Measurements from ENCODE around the gene PLA2G4F.
A peak's percentile ranks its signal among the peaks of the same experiment; 100 is the strongest.

Gene PLA2G4F

GRCh38 chr15:42163291-42163690 lies 6.9 kb upstream of the PLA2G4F start:
- no peak for DNase-seq

DNA sequence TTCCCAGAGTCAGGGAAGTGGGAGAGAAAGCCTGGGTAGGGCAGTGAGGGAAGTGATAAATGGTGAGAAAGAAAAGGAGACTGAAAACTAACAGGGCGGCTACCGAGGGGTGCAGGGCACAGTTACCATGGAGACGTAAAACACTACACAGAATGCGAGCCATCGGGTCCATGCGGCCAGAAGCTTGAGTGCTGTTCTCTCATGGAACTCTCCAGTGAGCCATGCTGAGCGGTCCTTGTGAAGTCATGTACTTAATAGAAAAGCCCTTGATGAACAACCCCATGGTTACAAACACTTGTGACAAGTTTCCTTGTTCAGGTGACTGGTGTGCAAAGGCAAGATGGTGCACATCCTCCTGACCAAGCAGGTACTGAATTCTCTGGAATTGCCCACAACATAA lies 3.7 kb upstream of the PLA2G4F start:
- no peak for DNase-seq

GRCh38 chr15:42159381-42160015 lies 3.1 kb upstream of the PLA2G4F start:
- DNase-seq, result no peak

- no peak for DNase-seq
These were observed 2.5 kb upstream of the PLA2G4F start for GRCh38 chr15:42158941-42159340.

DNA sequence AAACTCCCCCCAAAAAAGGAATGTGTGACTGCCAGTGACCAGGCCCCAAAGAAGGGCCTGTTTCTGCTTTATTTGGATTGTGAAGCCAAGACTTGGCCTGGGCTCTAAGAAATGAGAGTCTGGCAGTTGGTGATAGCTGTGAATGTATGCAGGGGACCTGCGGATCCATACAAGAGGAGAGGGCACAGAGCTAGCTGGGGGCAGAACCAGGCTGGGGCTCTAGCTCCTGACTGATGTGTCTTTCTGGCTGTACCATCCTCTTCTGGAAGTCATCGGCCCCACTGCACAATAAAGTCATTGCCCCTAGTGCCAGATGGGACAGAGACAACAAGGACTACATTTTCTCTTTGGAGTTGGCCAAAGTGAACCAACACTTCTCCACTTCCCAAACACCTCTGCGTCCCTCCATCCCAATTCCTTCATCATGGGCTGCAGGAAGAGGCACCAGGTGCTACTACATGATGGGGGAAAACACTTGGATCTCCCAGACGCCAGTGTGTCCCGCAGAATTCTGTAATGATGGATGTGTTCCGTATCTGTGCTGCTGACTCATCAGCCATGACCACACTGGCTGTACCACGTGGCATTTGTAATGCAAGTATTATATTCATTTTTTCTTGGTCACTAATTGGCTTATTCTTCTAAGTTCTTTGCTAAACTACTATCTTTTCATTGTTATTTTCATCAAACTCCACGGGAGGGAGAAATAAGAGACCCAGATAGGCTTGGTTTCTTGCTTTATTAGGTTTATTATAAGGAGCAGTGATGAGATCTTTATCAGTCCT lies 1.7 kb upstream of the PLA2G4F start:
- DNase-seq, result peak; percentile 46

- no peak for DNase-seq
These were observed 945 bp upstream of the PLA2G4F start for GRCh38 chr15:42157381-42157780.

- no peak for DNase-seq
These were observed 742 bp downstream of the PLA2G4F start for GRCh38 chr15:42155546-42156242.

GRCh38 chr15:42154956-42155355 lies 1.5 kb downstream of the PLA2G4F start:
- no peak for DNase-seq

DNA sequence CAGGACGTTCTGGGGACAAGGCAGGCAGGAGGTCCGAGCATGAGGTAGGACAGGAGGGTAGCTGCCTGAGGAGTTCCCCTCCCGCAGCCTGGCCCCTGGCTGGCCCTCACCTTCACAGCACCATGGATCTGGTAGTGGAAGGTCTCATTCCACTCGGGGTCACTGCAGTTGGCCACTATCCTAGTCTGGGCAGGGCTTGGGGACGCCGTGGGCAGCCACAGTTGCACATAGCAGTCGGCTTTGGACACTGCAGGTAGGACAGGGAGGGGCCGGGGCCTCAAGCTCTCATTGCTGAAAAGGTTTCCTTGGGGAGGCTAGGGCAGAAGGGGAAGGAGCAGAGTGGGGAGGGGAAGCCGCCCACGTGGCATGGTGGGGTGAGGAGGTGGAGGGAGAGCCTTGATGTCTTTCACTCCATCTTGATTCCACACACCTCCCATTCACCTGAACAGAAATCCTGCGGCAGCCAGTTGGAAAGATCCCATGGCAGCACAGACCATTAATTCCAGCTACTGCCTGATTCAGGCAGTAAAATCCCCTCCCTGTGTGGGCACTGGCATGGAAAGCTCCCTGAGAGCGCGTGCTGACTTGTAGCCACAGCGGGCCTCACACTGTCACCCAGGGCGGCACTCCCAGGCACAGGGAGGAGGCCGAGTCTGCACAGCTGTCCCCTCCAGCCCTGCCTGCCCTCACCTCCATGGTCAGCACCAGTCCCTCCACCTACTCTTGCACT lies 2.1 kb downstream of the PLA2G4F start:
- DNase-seq, result no peak

DNA sequence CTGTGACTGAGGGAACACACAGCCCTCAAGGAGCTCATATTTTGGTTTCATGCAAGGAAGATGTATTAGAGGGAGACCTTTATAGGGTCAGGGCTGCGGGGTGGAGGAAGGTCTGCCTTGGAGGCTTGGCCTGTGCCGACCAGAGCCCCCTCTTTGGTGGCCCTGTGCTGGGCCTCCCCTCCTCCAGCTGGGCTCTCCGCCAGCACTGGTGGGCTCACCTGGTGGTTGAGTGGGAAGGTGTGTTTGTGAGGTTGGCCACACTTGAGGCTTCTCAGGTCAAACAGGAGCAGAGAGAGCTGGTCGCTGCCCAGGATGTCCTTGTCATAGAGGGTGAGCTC lies 2.6 kb downstream of the PLA2G4F start:
- no peak for DNase-seq

GRCh38 chr15:42152921-42153698 lies 3.3 kb downstream of the PLA2G4F start:
- DNase-seq, result no peak

DNA sequence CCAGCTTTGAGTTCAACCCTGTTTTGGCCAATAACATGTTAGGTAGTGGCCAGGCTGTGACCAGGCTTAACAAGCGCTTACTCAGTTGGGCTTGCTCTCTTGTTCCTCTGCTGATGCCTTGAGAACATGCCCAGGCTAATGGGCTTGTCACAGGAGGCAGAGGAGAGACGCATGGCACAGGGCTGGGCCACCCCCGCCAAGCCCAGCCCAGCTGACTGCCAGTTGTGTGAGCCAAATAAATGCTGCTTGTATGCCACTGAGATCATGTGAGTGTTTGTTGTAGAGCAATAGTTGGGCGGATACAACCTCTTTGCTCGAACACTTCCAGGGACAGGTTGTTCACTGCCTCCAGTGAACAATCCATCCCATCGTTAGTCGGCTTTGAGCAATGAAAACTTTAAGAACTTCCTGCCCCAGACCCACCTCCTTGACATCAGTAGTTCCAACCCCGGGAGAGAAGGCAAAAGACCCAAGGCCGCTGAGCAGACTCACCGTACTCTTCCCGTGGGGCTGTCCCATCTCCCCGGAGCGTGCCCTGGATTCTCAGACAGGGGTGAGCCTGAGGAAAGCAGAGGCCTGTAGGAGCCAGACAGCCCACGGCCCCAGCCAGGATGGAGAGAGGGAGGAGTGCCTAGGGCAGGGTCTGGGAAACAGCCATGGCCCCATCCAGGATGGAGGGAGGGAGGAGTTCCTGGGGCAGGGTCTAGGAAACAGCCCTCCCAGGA lies 4.1 kb downstream of the PLA2G4F start:
- DNase-seq, result peak; percentile 4

- DNase-seq, result no peak
These were observed 4.7 kb downstream of the PLA2G4F start for GRCh38 chr15:42151736-42152135.

GRCh38 chr15:42151141-42151561 lies 5.3 kb downstream of the PLA2G4F start:
- DNase-seq, result no peak

- DNase-seq, result no peak
These were observed 6.0 kb downstream of the PLA2G4F start for GRCh38 chr15:42150219-42150970.

DNA sequence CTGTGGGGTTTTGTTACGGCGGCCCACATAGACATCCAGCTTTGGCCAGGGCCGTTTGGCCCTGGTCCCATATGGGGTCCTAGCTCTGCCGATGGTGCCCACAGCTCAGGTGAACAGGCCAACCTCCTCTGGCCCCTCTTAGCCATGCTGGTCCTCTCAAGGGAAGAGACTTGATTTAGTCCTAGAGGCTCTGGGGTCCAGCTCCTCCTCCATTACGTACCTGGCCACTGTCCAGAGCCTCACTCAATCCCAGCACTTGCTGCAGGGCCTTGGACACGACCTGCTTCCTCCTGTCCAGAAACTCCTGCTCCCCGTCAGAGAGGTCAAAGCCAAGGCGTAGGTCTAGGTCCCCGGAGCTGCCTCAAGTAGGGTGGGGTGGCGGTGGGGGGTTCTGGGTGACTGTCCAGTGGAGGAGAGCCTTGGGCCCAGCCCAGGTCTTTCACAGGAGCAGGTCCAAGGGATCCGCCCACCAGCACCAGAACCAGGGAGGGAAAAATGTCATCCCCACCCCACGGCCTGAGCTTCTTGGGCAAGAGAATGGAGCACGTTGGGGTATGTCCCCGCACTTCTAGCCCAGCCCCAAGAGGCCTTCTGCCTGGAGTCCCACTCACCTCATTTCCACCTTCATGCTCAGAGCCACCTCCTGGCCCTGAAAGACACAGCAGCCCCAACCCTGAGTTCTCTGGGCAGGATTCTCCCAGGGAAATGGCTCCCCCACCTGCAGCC lies 6.8 kb downstream of the PLA2G4F start:
- DNase-seq, result no peak

DNA sequence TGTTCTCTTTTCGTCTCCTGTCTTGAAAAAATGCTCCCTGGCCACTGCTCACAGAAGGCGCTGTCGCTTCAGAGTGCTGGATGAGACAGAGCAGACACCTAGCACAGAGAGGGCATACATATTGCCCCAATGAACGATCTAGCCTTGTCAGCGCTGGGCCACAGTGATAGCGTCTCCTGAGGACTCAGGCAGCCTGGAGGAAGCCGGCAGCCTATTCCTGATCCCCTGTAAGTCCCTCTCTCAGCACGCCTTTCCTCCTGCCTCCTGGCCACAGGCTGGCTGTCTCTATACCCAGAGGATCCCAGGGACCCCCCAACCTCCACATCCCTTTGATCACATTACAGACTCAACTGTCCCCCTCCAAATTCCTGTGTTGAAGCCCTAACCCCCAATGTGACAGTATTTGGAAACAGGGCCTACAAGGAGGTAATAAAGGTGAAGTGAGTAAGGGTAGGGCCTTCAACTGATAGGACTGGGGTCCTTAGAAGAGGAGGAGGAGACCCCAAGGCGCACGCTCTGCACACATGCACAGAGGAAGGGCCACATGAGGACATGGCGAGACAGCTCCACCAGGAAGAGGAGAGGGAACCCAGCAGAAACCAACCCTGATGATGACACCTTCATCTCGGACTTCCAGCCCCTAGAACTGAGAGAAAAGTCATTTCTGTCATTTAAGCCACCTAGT lies 7.5 kb downstream of the PLA2G4F start:
- no peak for DNase-seq

DNA sequence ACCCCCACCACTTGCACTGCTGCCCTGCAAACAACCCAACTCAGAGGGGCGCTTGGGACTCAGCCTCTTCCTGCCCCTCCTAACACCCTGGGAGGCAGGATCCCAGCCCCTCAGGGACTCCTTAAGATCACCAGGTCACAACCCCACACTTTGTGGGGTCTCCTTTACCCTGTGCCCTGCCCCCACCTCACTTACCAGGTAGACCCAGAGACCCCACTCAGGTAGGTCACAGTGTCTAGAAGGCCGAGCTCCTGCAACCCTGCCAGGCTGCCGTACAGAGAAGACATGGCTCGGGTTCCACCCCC lies 9.1 kb downstream of the PLA2G4F start:
- no peak for DNase-seq

DNA sequence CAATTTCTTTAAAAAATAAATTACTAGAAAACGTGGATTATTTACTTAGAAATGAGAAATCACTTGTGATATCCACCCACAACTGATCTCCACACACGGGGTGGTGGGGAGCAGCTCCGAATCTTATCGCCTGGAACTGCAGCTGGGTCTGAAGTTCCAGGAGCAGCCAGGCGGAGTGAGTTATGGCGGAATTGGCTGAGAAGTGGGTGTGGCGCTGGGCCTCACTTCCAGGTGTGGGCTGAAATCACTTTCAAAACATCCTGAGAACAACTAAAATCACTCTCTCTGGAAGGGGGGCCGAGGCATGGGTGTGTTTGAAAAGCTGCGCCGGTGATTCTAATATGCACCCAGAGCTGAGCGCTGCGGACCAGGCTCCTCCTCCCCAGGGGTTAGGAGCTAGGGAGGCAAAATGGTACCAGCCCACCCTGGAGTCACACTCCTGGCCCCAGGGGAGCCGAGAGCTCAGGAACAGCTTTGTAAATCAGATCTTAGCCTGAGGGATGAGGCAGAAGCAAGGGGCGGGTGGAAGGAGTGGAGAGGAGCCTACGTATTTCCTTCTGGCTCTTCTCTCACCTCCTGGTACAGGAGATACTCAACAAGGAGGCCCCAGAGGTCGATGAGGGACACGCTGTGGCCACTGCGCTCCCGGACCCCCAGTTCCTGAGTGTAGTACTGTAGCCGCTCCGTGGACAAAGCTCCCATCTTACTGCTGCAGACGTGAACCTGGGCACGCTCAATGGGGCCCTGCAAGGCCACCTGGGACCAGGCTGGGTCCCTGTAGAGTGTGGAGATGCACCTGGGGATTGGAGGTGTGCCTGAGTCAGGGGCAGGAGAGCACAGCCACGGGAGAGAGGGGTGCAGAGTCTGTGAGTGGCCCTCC lies 9.6 kb downstream of the PLA2G4F start:
- DNase-seq, result no peak

All from fibroblast of skin of scalp (primary cell).